ENCODE measurements around the gene USP34.

USP34 gene

GRCh38 chr2:61220768-61221167 lies 250.1 kb downstream of the USP34 start:
- in situ Hi-C loops (cut with HindIII; ENCODE audit: low sequenced_read_pairs): no loop called here
- no peak for TF ChIP-seq CTCF (IDR thresholded peaks at IDR 0.05; ENCODE audit: low read depth, low read length)
- DNase-seq (ENCODE audit: low read depth, low spot score): peak; percentile 48
- no peak overlapping the region for H3K4me3 ChIP-seq (ENCODE audit: low read depth, low read length)

GRCh38 chr2:61218817-61219170 lies 252.1 kb downstream of the USP34 start:
- in situ Hi-C loops (cut with HindIII; ENCODE audit: low sequenced_read_pairs): no loop called here
- no peak for TF ChIP-seq CTCF (IDR thresholded peaks at IDR 0.05; ENCODE audit: low read depth, low read length)
- H3K4me3 ChIP-seq (ENCODE audit: low read depth, low read length): no peak overlapping the region
- DNase-seq (ENCODE audit: low read depth, low spot score): no peak

DNA sequence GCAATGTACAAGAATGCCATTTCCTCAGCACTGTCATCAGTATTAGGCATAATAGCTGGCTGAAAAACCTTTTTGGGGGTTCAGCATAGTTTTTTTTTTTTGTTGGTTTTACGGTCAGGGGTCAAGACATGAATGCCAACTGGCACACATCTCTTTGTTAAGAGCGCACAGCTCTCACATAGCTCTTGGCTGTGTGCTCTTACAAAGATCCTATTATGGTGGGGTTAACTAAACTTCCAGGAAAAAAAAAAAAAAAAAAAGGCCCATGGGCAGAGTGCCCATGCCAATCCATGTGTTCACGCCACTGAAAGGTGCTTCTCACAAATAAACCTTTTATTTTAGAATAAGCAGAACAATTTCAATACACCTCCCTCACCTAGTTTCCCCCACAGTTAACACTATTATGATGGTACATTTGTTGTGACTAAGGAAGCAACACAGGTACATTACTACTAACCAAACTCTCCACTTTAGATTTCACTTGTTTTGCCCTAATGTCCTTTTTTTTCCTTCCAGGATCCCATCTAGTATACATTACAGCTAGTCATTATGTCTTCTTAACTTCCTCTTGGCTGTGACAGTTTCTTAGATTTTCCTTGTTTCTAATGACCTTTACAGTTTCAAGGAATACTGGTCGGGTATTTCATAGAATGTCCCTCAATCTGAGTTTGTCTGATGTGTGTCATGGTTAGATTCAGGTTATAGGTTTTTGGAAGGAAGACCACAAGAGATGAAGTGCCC lies 252.6 kb downstream of the USP34 start:
- in situ Hi-C loops (cut with HindIII; ENCODE audit: low sequenced_read_pairs): no loop called here
- DNase-seq (ENCODE audit: low read depth, low spot score): no peak
- H3K4me3 ChIP-seq (ENCODE audit: low read depth, low read length): no peak overlapping the region
- TF ChIP-seq CTCF (IDR thresholded peaks at IDR 0.05; ENCODE audit: low read depth, low read length): no peak

- in situ Hi-C loops (cut with HindIII; ENCODE audit: low sequenced_read_pairs): no loop called here
- H3K4me3 ChIP-seq (ENCODE audit: low read depth, low read length): no peak overlapping the region
- no peak for TF ChIP-seq CTCF (IDR thresholded peaks at IDR 0.05; ENCODE audit: low read depth, low read length)
- DNase-seq (ENCODE audit: low read depth, low spot score): no peak
Observed at GRCh38 chr2:61214171-61214570, 256.7 kb downstream of the USP34 start.

DNA sequence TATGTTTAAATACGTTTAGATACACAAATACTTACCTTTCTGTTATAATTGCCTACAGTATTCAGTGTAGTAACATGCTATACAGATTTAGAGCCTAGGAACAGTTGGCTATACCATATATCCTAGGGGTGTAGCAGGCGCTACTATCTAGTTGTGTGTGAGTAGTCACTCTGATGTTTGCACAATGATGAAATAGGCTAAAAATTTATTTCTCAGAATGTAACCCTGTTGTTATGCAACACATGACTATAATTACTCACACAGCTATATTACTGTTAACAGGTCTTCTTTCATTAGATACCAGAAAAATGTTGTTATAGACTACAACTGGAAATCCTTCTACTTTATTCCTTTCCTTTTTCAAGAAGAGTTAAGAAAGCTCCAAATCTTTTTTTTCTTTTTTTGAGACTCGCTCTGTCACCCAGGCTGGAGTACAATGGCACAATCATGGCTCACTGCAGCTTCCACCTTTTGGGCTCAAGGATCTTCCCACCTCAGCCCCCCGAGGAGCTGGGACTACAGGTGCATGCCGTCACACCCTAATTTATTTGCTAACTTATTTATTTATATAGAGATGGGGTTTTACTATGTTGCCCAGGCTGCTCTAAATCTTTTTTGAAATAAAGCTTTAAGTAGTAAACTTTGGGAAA lies 260.4 kb downstream of the USP34 start:
- DNase-seq (ENCODE audit: low read depth, low spot score): peak; percentile 50
- no peak overlapping the region for H3K4me3 ChIP-seq (ENCODE audit: low read depth, low read length)
- no peak for TF ChIP-seq CTCF (IDR thresholded peaks at IDR 0.05; ENCODE audit: low read depth, low read length)
- in situ Hi-C loops (cut with HindIII; ENCODE audit: low sequenced_read_pairs): no loop called here

GRCh38 chr2:61205132-61205531 lies 265.8 kb downstream of the USP34 start:
- TF ChIP-seq CTCF (IDR thresholded peaks at IDR 0.05; ENCODE audit: low read depth, low read length): no peak
- DNase-seq (ENCODE audit: low read depth, low spot score): no peak
- in situ Hi-C loops (cut with HindIII; ENCODE audit: low sequenced_read_pairs): no loop called here
- H3K4me3 ChIP-seq (ENCODE audit: low read depth, low read length): no peak overlapping the region
